Skeletal muscle tissue (tissue), 4 donors: ENCODE data around the gene CNTNAP2. TPM values are rescaled to one million over a fixed set of nuclear protein-coding genes. Genes with fewer than 3 reads are reported as not detected.
"Not testable (repeated sequence)": the region's sequence is repeated elsewhere in the genome, so short reads cannot be mapped to it uniquely, and the experiment has no call there.

Source experiments
- H3K27ac ChIP-seq: one replicate; pipeline ENCODE4 v1.7.0; 2013; ENCODE audit warnings: mild to moderate bottlenecking, low read depth, low read length, inconsistent platforms
- H3K27me3 ChIP-seq, 3 donors: one replicate each; pipeline ENCODE4 v1.7.0; 2013; ENCODE audit warnings: low read length in 3 of 3; ENCODE audit not compliant: control insufficient read depth in 3 of 3, insufficient read depth in 3 of 3
- H3K36me3 ChIP-seq, 3 donors: one replicate each; pipeline ENCODE4 v1.7.0; 2013; ENCODE audit warnings: low read length in 3 of 3; ENCODE audit not compliant: control insufficient read depth in 3 of 3, insufficient read depth in 3 of 3
- H3K4me1 ChIP-seq, 3 donors: one replicate each; pipeline ENCODE4 v1.7.0; 2013; ENCODE audit warnings: low read length in 3 of 3, mild to moderate bottlenecking in 3 of 3; ENCODE audit not compliant: control insufficient read depth in 3 of 3, insufficient read depth in 3 of 3
- H3K4me3 ChIP-seq, 3 donors: one replicate each; pipeline ENCODE4 v1.7.0; 2013; ENCODE audit warnings: low read length in 3 of 3
- H3K9ac ChIP-seq, 3 donors: one replicate each; pipeline ENCODE4 v1.7.0; 2013; ENCODE audit warnings: low read length in 3 of 3, mild to moderate bottlenecking in 3 of 3, moderate library complexity in 2 of 3, low read depth in 1 of 3
- H3K9me3 ChIP-seq, 3 donors: one replicate each; pipeline ENCODE4 v1.7.0; 2013; ENCODE audit warnings: low read length in 3 of 3; ENCODE audit not compliant: control insufficient read depth in 3 of 3
- total RNA-seq: library from RNA; depleted of rRNA; stranded (reverse); fragments of >200 nt; gene quantifications from one replicate; pipeline ENCODE4 v1.2.3, GENCODE V29; 2014
- donor health status: Osteomylitis.

CNTNAP2 gene
- total RNA-seq, 1 donor from 2014 or later = 14.1 TPM

DNA sequence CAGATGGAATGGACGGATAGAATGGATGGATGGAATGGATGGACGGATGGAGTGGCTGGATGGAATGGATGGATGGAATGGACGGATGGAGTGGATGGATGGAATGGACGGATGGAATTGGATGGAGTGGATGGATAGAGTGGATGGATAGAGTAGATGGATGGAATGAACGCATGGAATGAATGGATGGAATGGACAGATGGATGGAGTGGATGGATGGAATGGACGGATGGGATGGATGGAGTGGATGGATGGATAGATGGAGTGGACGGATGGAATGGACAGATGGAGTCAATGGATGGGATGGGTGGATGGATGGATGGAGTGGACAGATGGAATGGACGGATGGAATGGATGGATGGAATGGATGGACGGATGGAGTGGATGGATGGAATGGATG, 2214.2 kb downstream of the CNTNAP2 start:
- Histone ChIP-seq H3K9ac (no peak overlapping the region), H3K27ac (no peak overlapping the region)

DNA sequence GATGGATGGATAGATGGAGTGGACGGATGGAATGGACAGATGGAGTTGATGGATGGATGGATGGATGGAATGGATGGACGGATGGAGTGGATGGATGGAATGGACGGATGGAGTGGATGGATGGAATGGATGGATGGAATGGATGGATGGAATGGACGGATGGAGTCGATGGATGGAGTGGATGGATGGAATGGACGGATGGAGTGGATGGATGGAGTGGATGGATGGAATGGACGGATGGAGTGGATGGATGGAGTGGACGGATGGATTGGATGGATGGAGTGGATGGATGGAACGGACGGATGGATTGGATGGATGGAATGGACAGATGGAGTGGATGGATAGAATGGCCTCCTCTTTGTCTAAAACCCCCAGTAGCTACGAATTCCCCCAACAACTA, 2214.9 kb downstream of the CNTNAP2 start:
- H3K9ac ChIP-seq, H3K36me3 ChIP-seq: not testable (repeated sequence)

More for the DNA sequence above, 2214.2 kb downstream of the CNTNAP2 start:
- Histone ChIP-seq H3K4me3 (no peak overlapping the region), H3K36me3 (no peaks in the 10 kb centered on the region), H3K27me3 (peaks cover 0 to 9% (median 3%) of the 10 kb centered on the region in 3 donors), H3K4me1 (peaks cover 0 to 4% (median 0%) of the 10 kb centered on the region in 3 donors), H3K9me3 (peaks cover 0 to 5% (median 4%) of the 10 kb centered on the region in 3 donors)

DNA sequence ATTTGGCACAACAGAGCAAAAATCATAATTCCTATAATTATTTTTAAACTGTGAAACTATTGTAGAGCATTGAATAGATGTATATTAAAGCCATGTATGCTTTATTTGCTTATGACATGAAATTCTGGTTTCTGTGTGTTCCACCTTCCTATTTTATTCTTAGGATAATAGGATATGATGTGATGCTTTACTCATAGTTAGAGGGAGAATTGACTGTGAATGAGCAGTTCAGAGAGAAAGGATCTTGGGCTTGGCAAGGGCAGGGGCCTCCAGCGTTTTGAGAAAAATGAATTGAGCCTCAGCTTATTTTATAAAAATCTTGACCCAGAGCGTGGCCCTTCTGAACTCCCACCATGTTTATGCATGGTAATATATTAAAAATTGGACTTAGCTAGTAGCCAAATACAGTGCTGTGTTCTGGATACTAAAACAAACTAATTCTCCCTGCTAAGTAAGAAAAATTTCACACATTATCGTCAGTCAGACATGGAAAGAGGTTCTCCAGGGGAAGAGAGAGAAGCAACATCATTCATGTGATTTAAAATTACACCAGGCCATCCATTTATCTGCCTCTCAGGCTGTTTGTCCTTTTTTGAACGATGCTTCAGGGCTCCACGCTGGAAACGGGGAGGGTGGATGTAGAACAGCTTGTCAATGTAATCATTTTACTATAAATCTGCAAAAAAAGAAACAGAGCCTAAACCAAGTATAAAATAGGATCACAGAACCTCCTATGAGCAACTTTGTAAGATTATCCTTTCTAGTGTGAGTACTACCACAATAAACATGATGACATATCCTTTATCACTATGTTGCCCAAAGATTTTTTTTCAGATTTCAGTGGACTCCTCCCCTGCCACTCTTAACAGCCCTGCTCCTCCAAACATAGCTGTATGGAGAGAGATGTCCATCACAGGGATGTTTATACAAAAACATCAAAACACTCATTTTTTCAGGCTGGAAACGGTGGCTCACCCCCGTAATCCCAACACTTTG, 2215.9 kb downstream of the CNTNAP2 start:
- H3K9me3 ChIP-seq = peaks cover 2 to 5% (median 4%) of the 10 kb centered on the region in 3 donors
- no peak overlapping the region for H3K4me3 ChIP-seq
- H3K27me3 ChIP-seq = peaks cover 8 to 17% (median 9%) of the 10 kb centered on the region in 3 donors
- H3K9ac ChIP-seq = no peak overlapping the region
- no peak overlapping the region for H3K27ac ChIP-seq
- no peaks in the 10 kb centered on the region for H3K36me3 ChIP-seq
- peaks cover 0 to 4% (median 0%) of the 10 kb centered on the region in 3 donors for H3K4me1 ChIP-seq

More for the DNA sequence above, 2214.9 kb downstream of the CNTNAP2 start:
- H3K27me3 ChIP-seq, H3K27ac ChIP-seq, H3K4me1 ChIP-seq, H3K9me3 ChIP-seq, H3K4me3 ChIP-seq: not testable (repeated sequence)

DNA sequence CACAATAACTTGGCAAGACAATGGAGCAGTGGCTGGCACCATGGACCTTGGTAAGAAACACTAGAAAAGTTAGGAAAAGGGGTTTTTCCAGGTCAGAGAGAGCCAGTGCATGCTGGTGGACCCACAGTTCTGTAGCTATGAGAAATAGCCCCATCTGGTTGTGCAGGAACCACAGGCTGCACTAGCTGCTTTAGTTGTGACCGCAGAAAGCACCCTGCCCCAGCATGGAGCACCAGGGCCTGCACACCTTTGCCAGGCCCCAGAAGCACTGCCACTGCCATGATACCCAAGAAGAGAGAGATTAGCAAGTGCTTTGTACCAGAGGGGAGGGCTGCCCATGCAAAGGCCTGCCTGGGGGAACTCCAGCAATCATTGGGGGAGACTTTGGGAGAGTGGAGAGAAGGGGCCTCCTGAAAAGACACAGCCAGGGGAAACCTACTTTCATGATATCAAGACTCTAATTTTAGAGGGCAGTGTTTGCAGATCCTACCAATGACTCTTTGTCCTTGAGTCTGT, 2217.9 kb downstream of the CNTNAP2 start:
- peaks cover 19 to 28% (median 27%) of the 10 kb centered on the region in 3 donors for H3K27me3 ChIP-seq
- no peak overlapping the region for H3K4me3 ChIP-seq
- H3K27ac ChIP-seq = no peak overlapping the region

DNA sequence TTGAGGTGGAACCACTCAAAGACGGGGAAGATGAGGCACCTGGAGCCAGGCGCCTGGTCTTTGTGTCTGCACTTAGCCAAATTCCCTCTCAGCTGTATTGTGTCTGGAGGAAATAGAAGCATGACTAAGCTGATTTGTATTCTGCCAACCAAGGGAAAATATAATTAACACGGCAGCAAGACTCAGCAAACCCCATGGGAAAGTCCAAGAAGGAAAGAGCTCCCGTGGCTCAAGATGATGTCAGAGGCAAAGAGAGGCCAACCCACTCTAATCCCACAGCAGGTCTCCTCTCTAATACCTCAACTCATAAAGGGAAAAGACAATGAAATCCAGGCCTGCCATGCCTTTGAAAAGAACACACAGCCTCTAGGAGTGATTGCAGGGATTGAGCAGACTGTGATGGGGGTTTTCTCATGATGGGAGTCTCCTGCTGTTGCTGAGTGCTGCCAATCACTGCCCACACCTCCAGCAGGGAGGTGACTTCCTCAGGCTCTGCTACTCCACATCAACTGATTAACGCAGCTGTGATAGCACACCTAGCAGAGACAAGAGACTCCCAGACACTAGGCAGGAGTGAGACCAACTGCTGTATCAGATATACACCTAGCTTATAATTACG, 2218.5 kb downstream of the CNTNAP2 start:
- Histone ChIP-seq H3K4me1 (peaks cover 0 to 6% (median 4%) of the 10 kb centered on the region in 3 donors), H3K27ac (no peak overlapping the region), H3K9me3 (peaks cover 2 to 5% (median 4%) of the 10 kb centered on the region in 3 donors), H3K4me3 (no peak overlapping the region), H3K27me3 (peaks cover 23 to 32% (median 31%) of the 10 kb centered on the region in 3 donors), H3K36me3 (no peaks in the 10 kb centered on the region), H3K9ac (no peak overlapping the region)

More for the DNA sequence above, 2217.9 kb downstream of the CNTNAP2 start:
- peaks cover 2 to 5% (median 4%) of the 10 kb centered on the region in 3 donors for H3K9me3 ChIP-seq
- peaks cover 0 to 4% (median 4%) of the 10 kb centered on the region in 3 donors for H3K4me1 ChIP-seq
- no peak overlapping the region for H3K9ac ChIP-seq
- no peaks in the 10 kb centered on the region for H3K36me3 ChIP-seq

DNA sequence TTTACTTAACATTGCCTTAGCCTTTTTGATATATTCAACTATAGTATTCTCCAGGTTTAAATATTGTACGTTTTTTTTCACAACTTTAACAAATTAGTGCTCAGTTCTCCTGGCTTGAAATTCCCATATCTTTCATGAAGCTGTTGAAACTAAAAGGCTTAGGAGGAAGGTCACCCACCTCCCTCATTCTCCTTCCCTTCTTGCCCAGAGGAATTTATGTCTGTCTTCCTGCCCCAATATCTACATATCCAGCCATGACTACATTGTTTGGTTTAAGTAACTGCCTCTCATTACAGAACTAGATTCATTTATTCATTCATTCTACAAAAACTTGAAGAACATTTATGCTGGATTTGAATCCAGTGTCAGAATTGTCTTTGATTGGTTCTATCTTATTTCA, 2219.2 kb downstream of the CNTNAP2 start:
- peaks cover 29 to 36% (median 34%) of the 10 kb centered on the region in 3 donors for H3K27me3 ChIP-seq
- H3K4me1 ChIP-seq = peaks cover 0 to 6% (median 4%) of the 10 kb centered on the region in 3 donors
- peaks cover 2 to 5% (median 4%) of the 10 kb centered on the region in 3 donors for H3K9me3 ChIP-seq
- H3K4me3 ChIP-seq = no peak overlapping the region
- no peaks in the 10 kb centered on the region for H3K36me3 ChIP-seq
- H3K27ac ChIP-seq = no peak overlapping the region
- H3K9ac ChIP-seq = no peak overlapping the region

DNA sequence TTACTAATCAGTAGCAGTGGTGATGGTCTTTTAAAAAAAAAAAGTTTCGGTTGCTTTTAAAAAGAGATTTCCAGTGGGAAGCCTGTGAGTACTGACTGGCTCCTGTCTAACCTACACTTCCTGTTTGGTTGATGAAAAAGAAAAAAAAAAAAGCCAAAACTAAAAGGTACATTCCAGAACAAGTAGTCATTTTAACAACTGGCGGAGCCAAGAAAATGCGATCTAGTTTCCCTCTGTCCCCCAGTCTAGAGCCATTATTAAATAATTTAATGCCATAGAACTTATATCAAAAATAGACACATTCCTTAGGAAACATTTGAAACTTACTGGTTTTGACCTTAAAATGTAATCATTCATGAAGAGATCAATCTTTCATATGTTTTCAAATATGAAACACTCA, 2219.8 kb downstream of the CNTNAP2 start:
- Histone ChIP-seq H3K36me3 (no peaks in the 10 kb centered on the region), H3K4me1 (peaks cover 0 to 6% (median 4%) of the 10 kb centered on the region in 3 donors), H3K9me3 (peaks cover 2 to 4% (median 2%) of the 10 kb centered on the region in 3 donors), H3K4me3 (no peak overlapping the region), H3K27ac (no peak overlapping the region), H3K27me3 (peaks cover 32 to 40% (median 38%) of the 10 kb centered on the region in 3 donors), H3K9ac (no peak overlapping the region)

DNA sequence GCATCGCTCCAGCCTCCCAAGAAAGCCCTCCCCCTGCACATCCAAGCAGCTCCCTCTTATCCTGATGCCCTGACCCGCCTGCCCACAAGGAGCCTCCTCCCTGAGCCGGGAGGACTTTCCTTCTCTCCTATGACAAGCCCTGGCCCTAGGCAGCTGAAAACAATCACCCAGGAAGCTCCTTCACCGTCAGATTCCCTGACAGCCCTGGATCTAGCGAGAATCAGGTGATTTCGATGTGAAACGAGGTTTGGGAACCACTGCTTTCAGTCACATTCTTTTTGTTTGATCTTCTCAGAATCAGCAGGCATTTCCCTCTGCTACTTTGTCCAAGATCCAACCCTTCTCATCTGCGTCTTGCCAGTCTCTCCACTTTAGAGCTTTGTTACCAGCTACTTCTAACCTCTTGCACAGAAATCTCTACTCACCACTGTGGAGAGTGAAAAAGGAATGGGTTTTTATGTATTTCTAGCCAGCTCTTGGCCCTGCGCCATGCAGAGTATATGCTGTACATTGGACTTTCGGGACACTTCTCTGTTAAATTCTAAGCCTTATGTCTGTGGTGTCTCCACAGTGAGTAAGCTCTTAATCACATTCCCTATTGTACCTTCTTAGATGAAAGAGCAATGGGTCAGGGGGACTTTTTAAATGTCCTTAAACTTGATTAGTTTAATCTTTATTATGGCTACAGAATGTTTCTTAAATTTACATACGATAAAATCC, 2220.8 kb downstream of the CNTNAP2 start:
- Histone ChIP-seq H3K36me3 (no peaks in the 10 kb centered on the region), H3K4me1 (peaks cover 0 to 6% (median 4%) of the 10 kb centered on the region in 3 donors), H3K9ac (no peak overlapping the region), H3K4me3 (no peak overlapping the region), H3K27ac (no peak overlapping the region), H3K27me3 (peaks cover 32 to 43% (median 40%) of the 10 kb centered on the region in 3 donors), H3K9me3 (peaks cover 0 to 2% (median 0%) of the 10 kb centered on the region in 3 donors)

DNA sequence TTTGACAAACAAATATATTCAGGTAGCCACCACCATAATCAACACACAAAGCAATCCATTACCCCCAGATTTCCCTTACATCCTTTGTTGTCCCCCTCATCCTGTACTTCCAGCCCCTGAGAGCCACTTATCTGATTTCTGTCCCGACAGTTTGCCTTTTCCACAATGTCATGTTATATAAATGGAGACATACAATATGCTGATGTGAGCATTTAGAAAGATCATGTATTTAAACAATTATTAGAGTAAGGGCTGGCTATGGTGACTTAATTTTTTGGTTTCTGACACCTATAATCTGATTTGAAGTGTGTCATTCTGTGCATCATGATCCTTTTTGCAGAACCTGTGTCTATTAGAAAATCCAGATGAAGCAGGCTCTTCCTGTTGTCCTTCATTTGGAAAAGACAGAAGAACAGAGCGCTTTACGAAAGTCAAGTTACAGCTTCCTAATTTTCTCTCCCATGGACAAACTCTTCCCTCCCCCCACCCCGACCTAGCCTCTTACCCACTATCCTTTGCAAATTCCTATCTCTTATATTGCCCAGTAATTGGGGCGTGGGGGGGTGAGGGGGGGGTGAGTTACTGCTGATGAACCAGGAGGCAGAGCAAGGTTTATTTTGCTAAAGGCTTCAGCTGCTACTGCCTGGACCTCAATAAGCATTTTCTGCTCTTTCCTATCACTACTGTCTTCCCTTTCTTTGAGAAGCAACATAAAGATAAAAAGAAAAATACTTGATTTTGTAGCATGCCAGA, 2221.6 kb downstream of the CNTNAP2 start:
- Histone ChIP-seq H3K36me3 (no peaks in the 10 kb centered on the region), H3K9me3 (peaks cover 0 to 2% (median 0%) of the 10 kb centered on the region in 3 donors), H3K4me1 (peaks cover 0 to 6% (median 4%) of the 10 kb centered on the region in 3 donors), H3K27ac (no peak overlapping the region), H3K9ac (no peak overlapping the region), H3K4me3 (no peak overlapping the region), H3K27me3 (peaks cover 32 to 43% (median 40%) of the 10 kb centered on the region in 3 donors)
